Body of pancreas (tissue), 4 donors: ENCODE results near the gene IFNW1. TPM values are rescaled to one million over a fixed set of nuclear protein-coding genes. Genes with fewer than 3 reads are reported as not detected.

Experiments
- ATAC-seq: fragments of 150-250 bp; one replicate; pipeline ENCODE4 v1.9.1; 2016
- DNase-seq, 4 donors: peaks; one replicate each; pipeline ENCODE4 v3.0.0-alpha.2; 2019
- H3K27ac ChIP-seq, 4 donors: fragments of 200-600 bp; sonication (generic); 1 replicate in 3 of 4; 2 replicates in 1 of 4; pipeline versions ENCODE4 v1.5.1 to v1.6.1; 2016 to 2019; ENCODE audit warnings: mild to moderate bottlenecking in 1 of 4, mixed read lengths in 1 of 4, moderate library complexity in 1 of 4
- H3K27me3 ChIP-seq, 2 donors: fragments of 200-600 bp; sonication (generic); one replicate each; pipeline ENCODE4 v1.6.0; 2016; ENCODE audit warnings: mild to moderate bottlenecking in 1 of 2
- H3K36me3 ChIP-seq, 2 donors: fragments of 200-600 bp; sonication (generic); replicated peaks in 1 of 2; 2 replicates each; pipeline ENCODE4 v1.5.1; 2016; ENCODE audit warnings: low read depth in 2 of 2; ENCODE audit not compliant: insufficient read depth in 1 of 2
- H3K4me1 ChIP-seq: fragments of 200-600 bp; sonication (generic); one replicate; pipeline ENCODE4 v1.6.0; 2016
- H3K4me3 ChIP-seq, 2 donors: fragments of 200-600 bp; sonication (generic); 1 replicate in 1 of 2; 2 replicates in 1 of 2; pipeline ENCODE4 v1.5.1; 2016 to 2019
- H3K9me3 ChIP-seq, 3 donors: fragments of 200-600 bp; sonication (generic); 1 replicate in 2 of 3; 2 replicates in 1 of 3; pipeline ENCODE4 v1.5.1; 2016
- POLR2A ChIP-seq, 3 donors: fragments of 450-650 bp; IDR thresholded peaks; one replicate each; pipeline ENCODE4 v1.6.1; 2016; ENCODE audit warnings: antibody characterized with exemption in 3 of 3, mild to moderate bottlenecking in 2 of 3
- intact Hi-C: fragments of 100-400 bp; cut with DNase I; formaldehyde crosslinking; loops from one replicate; pipeline ENCODE4 v1.15.1; 2023
- small RNA-seq: library from RNA; depleted of rRNA; stranded (forward); fragments of <200 nt; gene quantifications from one replicate; pipeline ENCODE3, GENCODE V24; 2016
- total RNA-seq, 2 donors: library from RNA; depleted of rRNA; stranded (reverse); fragments of >200 nt; gene quantifications; one replicate each; pipeline ENCODE4 v1.1.0, GENCODE V29; 2016
- TF ChIP-seq, protein P1 (sequence below), 7 experiments: fragments of 450-650 bp in 4 of 7; fragments of 200-600 bp in 3 of 7; sonication (generic) in 3 of 7; IDR thresholded peaks; one replicate each; pipeline ENCODE4 v1.5.1; 2016 to 2019; ENCODE audit warnings: antibody characterized with exemption in 7 of 7

The IFNW1 gene
- total RNA-seq, 2 donors from 2014 or later: not detected

DNA sequence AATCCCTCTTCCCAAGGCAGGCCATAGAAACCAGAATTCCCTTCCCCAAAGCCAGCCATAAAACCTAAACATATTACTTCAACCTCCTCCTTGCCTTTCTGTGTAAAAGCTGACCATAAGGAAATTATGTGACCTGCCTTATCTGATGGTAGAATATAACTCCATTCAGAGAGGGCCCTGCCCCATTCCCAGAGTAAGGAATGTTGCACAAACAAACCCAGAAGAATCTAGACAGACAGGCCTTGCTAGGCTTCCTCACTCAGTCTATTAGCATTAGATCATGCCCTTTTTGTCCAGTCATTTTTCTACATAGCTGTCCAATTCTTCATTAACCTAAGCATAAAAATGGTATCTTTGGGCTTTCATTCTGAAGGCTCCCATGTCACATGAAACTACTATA lies 46.1 kb downstream of the IFNW1 start:
- Histone ChIP-seq H3K27me3 (no peaks in the 10 kb centered on the region), H3K4me3 (no peak overlapping the region), H3K36me3 (no peaks in the 10 kb centered on the region), H3K4me1 (no peaks in the 10 kb centered on the region), H3K27ac (no peak overlapping the region), H3K9me3 (no peaks in the 10 kb centered on the region)
- intact Hi-C loops: no loop called here
- ATAC-seq (no peak), DNase-seq (no peak)
- TF ChIP-seq, protein P1, sequence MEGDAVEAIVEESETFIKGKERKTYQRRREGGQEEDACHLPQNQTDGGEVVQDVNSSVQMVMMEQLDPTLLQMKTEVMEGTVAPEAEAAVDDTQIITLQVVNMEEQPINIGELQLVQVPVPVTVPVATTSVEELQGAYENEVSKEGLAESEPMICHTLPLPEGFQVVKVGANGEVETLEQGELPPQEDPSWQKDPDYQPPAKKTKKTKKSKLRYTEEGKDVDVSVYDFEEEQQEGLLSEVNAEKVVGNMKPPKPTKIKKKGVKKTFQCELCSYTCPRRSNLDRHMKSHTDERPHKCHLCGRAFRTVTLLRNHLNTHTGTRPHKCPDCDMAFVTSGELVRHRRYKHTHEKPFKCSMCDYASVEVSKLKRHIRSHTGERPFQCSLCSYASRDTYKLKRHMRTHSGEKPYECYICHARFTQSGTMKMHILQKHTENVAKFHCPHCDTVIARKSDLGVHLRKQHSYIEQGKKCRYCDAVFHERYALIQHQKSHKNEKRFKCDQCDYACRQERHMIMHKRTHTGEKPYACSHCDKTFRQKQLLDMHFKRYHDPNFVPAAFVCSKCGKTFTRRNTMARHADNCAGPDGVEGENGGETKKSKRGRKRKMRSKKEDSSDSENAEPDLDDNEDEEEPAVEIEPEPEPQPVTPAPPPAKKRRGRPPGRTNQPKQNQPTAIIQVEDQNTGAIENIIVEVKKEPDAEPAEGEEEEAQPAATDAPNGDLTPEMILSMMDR (IDR thresholded peaks at IDR 0.05): no peak
- TF ChIP-seq POLR2A (IDR thresholded peaks at IDR 0.05): no peak

Small RNA genes lying within 50 kb of the gene (small RNA-seq; reads per million reads assigned to genes)
- gene IFNWP4: not detected
- gene RF00019: not detected

Other genes with a start within 250 kb of the IFNW1 start
- 1 to 10 TPM in 1 of 2 donors, under 1 TPM in 1; 0.99 to 1.8 TPM for gene HACD4, start 110.2 kb downstream of the IFNW1 start, total RNA-seq
- not detected for gene IFNB1, start 63.9 kb downstream of the IFNW1 start, total RNA-seq
- gene IFNA21, start 24.8 kb upstream of the IFNW1 start, total RNA-seq: not detected
- not detected for gene IFNA4, start 45.8 kb upstream of the IFNW1 start, total RNA-seq
- gene IFNA7, start 60.4 kb upstream of the IFNW1 start, total RNA-seq: not detected
- not detected for gene IFNA10, start 65.3 kb upstream of the IFNW1 start, total RNA-seq
- not detected for gene IFNA16, start 75.5 kb upstream of the IFNW1 start, total RNA-seq
- not detected for gene IFNA17, start 86.4 kb upstream of the IFNW1 start, total RNA-seq
- not detected for gene IFNA14, start 98.2 kb upstream of the IFNW1 start, total RNA-seq
- gene IFNA5, start 163.5 kb upstream of the IFNW1 start, total RNA-seq: not detected
- 10 to 100 TPM; 10.2 to 15.3 TPM for gene KLHL9, start 193.6 kb upstream of the IFNW1 start, total RNA-seq
- not detected for gene IFNA6, start 209.1 kb upstream of the IFNW1 start, total RNA-seq
- not detected for gene IFNA13, start 226.2 kb upstream of the IFNW1 start, total RNA-seq
- not detected for gene IFNA2, start 243.6 kb upstream of the IFNW1 start, total RNA-seq